ENCODE measurements around the gene GFI1.

DNA sequence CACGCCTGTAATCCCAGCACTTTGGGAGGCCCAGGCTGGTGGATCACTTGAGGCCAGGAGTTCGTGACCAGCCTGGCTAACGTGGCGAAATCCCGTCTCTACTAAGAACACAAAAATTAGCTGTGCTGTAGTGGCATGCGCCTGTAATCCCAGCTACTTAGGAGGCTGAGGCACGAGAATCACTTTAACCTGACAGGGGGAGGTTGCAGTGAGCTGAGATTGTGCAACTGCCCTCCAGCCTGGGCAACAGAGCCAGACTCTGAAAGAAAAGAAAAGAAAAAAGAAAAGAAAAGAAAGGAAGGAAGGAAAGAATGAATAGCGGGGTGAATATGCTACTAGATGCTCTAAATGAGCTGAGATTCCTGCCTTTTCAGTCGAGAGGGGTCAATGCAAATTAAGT lies 7.1 kb downstream of the GFI1 start:
- TF ChIP-seq, protein P1, sequence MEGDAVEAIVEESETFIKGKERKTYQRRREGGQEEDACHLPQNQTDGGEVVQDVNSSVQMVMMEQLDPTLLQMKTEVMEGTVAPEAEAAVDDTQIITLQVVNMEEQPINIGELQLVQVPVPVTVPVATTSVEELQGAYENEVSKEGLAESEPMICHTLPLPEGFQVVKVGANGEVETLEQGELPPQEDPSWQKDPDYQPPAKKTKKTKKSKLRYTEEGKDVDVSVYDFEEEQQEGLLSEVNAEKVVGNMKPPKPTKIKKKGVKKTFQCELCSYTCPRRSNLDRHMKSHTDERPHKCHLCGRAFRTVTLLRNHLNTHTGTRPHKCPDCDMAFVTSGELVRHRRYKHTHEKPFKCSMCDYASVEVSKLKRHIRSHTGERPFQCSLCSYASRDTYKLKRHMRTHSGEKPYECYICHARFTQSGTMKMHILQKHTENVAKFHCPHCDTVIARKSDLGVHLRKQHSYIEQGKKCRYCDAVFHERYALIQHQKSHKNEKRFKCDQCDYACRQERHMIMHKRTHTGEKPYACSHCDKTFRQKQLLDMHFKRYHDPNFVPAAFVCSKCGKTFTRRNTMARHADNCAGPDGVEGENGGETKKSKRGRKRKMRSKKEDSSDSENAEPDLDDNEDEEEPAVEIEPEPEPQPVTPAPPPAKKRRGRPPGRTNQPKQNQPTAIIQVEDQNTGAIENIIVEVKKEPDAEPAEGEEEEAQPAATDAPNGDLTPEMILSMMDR (IDR thresholded peaks at IDR 0.05), result no peak
- no peak for TF ChIP-seq ZFX (IDR thresholded peaks at IDR 0.05; ENCODE audit: borderline replicate concordance)
